Measurements from ENCODE around the gene WFIKKN2. TPM values are rescaled to one million over a fixed set of nuclear protein-coding genes. Genes with fewer than 3 reads are reported as not detected.

The WFIKKN2 gene
- total RNA-seq, 2 donors from 2014 or later = 0.29 to 0.35 TPM

- no peaks in the 10 kb centered on the region for H3K9me3 ChIP-seq (ENCODE audit: control insufficient read depth, low read length)
- no peak overlapping the region for H3K9ac ChIP-seq (ENCODE audit: extremely low read depth, low read length, poor library complexity, severe bottlenecking)
- H3K27me3 Mint-ChIP-seq (ENCODE audit: insufficient read depth) = no peaks in the 10 kb centered on the region
- DNase-seq = no peak
- H3K36me3 ChIP-seq (ENCODE audit: control insufficient read depth, insufficient read depth, low read length) = no peaks in the 10 kb centered on the region
- H3K27me3 ChIP-seq (ENCODE audit: control insufficient read depth, insufficient read depth, low read length, poor library complexity, severe bottlenecking) = no peaks in the 10 kb centered on the region
- no peaks in the 10 kb centered on the region for H3K9me3 Mint-ChIP-seq
- 85 to 100% methylated on average over 1 to 6 of the region's 6 CpGs for WGBS, 2 experiments (ENCODE audit: insufficient coverage in 1 of 2, insufficient read length in 1 of 2)
- no peaks in the 10 kb centered on the region for H3K36me3 Mint-ChIP-seq (ENCODE audit: low read depth)
- no peak overlapping the region for H3K27ac ChIP-seq (ENCODE audit: low read depth, low read length)
- TF ChIP-seq CTCF (conservative IDR thresholded peaks at IDR 0.05) = no peak
- no peak overlapping the region for H3K4me3 ChIP-seq (ENCODE audit: low read length)
- no peak overlapping the region for H3K4me3 Mint-ChIP-seq
- no peaks in the 10 kb centered on the region for H3K4me1 Mint-ChIP-seq
- H3K27ac Mint-ChIP-seq = no peak overlapping the region
- H3K4me1 ChIP-seq (ENCODE audit: control insufficient read depth, insufficient read depth, low read length) = no peaks in the 10 kb centered on the region
Measured at GRCh38 chr17:50805486-50805885, 29.9 kb upstream of the WFIKKN2 start.

GRCh38 chr17:50806141-50806643 is 29.2 kb upstream of the WFIKKN2 start:
- 90 to 94% methylated on average over 8 to 11 of the region's 11 CpGs for WGBS, 2 experiments (ENCODE audit: insufficient coverage in 1 of 2, insufficient read length in 1 of 2)
- Histone ChIP-seq H3K9me3 (ENCODE audit: control insufficient read depth, low read length) (no peaks in the 10 kb centered on the region), H3K27me3 (ENCODE audit: control insufficient read depth, insufficient read depth, low read length, poor library complexity, severe bottlenecking) (no peaks in the 10 kb centered on the region), H3K4me1 (ENCODE audit: control insufficient read depth, insufficient read depth, low read length) (no peaks in the 10 kb centered on the region), H3K27ac (ENCODE audit: low read depth, low read length) (no peak overlapping the region), H3K36me3 (ENCODE audit: control insufficient read depth, insufficient read depth, low read length) (no peaks in the 10 kb centered on the region), H3K9ac (ENCODE audit: extremely low read depth, low read length, poor library complexity, severe bottlenecking) (no peak overlapping the region), H3K4me3 (ENCODE audit: low read length) (no peak overlapping the region)
- no peak overlapping the region for H3K27ac Mint-ChIP-seq
- H3K4me3 Mint-ChIP-seq = no peak overlapping the region
- H3K9me3 Mint-ChIP-seq = no peaks in the 10 kb centered on the region
- H3K36me3 Mint-ChIP-seq (ENCODE audit: low read depth) = no peaks in the 10 kb centered on the region
- no peaks in the 10 kb centered on the region for H3K4me1 Mint-ChIP-seq
- no peaks in the 10 kb centered on the region for H3K27me3 Mint-ChIP-seq (ENCODE audit: insufficient read depth)
- peak; percentile 71 for TF ChIP-seq CTCF (conservative IDR thresholded peaks at IDR 0.05)
- peak; percentile 86 for DNase-seq

GRCh38 chr17:50807009-50807408 is 28.4 kb upstream of the WFIKKN2 start:
- Histone ChIP-seq H3K9ac (ENCODE audit: extremely low read depth, low read length, poor library complexity, severe bottlenecking) (no peak overlapping the region), H3K36me3 (ENCODE audit: control insufficient read depth, insufficient read depth, low read length) (no peaks in the 10 kb centered on the region), H3K4me3 (ENCODE audit: low read length) (no peak overlapping the region), H3K27me3 (ENCODE audit: control insufficient read depth, insufficient read depth, low read length, poor library complexity, severe bottlenecking) (no peaks in the 10 kb centered on the region), H3K4me1 (ENCODE audit: control insufficient read depth, insufficient read depth, low read length) (no peaks in the 10 kb centered on the region), H3K27ac (ENCODE audit: low read depth, low read length) (no peak overlapping the region), H3K9me3 (ENCODE audit: control insufficient read depth, low read length) (no peaks in the 10 kb centered on the region)
- Mint-ChIP-seq H3K27me3 (ENCODE audit: insufficient read depth) (no peaks in the 10 kb centered on the region), H3K4me1 (no peaks in the 10 kb centered on the region), H3K4me3 (no peak overlapping the region), H3K9me3 (no peaks in the 10 kb centered on the region), H3K36me3 (ENCODE audit: low read depth) (no peaks in the 10 kb centered on the region), H3K27ac (no peak overlapping the region)
- no peak for TF ChIP-seq CTCF (conservative IDR thresholded peaks at IDR 0.05)
- 82 to 83% methylated on average over 1 to 2 of the region's 2 CpGs for WGBS, 2 experiments (ENCODE audit: insufficient coverage in 1 of 2, insufficient read length in 1 of 2)
- no peak for DNase-seq
